ENCODE results near the gene RAD52.

- TF ChIP-seq CTCF (IDR thresholded peaks at IDR 0.05) (no peak), POLR2A (IDR thresholded peaks at IDR 0.05; ENCODE audit: low read depth) (no peak)
These were observed 22.9 kb downstream of the RAD52 start for GRCh38 chr12:926641-927040.
